GM13977 (cell line): Measurements from ENCODE around the gene TCHH.
"Not testable (repeated sequence)": the region's sequence is repeated elsewhere in the genome, so short reads cannot be mapped to it uniquely, and the experiment has no call there.

Source experiments
- DNase-seq: peaks from one replicate; pipeline ENCODE4 v3.0.0; 2012; ENCODE audit warnings: low spot score
- CTCF ChIP-seq: IDR thresholded peaks from 2 replicates; pipeline ENCODE4 v1.5.1; 2012; ENCODE audit warnings: mild to moderate bottlenecking, control low read depth; ENCODE audit not compliant: insufficient read depth; ENCODE audit errors: extremely low read depth, missing control alignments
- in situ Hi-C: fragments of 300-500 bp; cut with MboI; formaldehyde crosslinking; loops from one replicate; pipeline ENCODE4 v1.12.0; 2022; ENCODE audit warnings: low sequenced_read_pairs, low pct_unique_long_range_greater_than_20kb, mixed read lengths, inconsistent platforms; ENCODE audit not compliant: unreplicated experiment

The TCHH gene

DNA sequence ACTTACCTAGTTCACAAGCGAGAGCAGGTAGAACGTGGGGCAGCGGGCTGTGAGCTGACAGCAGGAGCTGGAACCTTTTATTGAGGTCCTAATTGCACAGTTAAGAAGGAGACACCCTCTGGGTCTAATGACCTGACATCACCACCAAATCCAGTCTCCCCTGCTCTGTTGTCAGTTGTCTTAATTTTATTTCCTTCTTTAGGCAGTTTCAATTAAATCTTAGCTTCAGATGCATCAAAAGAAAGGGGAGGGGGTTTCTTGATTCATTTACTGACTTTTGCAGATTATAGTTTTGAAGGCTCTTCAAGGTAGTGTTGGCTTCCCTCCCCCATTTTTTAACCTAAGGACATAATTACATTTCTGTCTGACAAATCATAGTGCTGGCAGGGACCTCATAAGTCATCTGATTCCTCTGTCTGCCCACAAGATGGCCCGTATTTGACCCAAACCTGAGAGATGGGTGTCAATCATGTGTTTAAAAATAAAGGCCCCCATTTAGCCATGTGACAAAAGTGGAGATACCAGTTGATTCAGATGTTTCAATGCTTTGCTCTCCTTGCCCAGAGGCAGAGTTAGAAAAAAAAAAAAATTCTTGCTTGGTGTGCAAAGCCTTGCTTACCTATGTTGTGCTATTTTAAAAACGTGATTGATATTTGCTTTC is 26.1 kb downstream of the TCHH start, which contains the start of gene TCHHL1:
Gene TCHHL1 (minus strand): TSS at position 51 of the 661 bp plus-strand sequence. CDS start 921 bp downstream, outside the sequence.
- TF ChIP-seq CTCF, result no peak
- no peak for DNase-seq
- in situ Hi-C loops, result no loop called here

DNA sequence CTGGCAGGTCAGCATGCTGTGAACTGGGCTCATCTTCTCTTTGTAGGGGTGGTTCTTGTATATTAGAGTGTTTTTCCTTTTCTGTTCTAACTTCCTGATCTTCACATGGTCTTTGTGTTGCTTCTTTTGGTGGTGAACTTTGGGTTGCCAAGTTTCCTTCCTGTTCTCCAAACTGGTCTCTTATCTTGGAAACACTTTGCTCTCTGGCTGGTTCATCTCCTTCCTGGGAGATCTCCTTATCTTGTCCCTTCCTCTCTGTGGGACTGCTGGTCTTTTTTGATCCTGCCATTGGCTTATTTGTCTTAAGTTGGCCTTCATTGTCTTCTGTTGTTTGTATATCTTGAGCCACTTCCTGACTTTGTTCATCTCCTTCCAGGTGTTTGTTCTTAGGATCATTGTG is 28.5 kb downstream of the TCHH start:
- TF ChIP-seq CTCF, result no peak
- in situ Hi-C loops, result no loop called here
- no peak for DNase-seq

DNA sequence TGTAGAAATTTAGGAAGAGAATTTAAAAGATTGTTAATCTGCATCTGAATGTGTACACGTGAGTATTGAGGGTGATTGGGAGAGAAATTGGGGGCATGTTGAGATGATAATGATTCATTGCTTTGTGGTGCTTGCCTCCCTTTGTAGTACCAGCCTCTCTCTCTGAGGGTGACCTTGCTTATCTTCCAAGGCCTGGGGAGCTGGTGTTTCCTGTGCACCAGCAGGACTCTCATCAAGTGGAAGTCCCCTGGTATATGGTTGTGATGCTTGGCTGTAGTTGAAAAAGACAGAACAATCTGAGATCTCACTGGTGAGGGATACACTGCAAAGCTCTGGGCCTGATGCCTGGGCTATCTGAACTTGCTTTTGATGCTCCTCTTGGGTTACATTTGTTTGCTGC is 30.4 kb downstream of the TCHH start:
- in situ Hi-C loops, result no loop called here

DNA sequence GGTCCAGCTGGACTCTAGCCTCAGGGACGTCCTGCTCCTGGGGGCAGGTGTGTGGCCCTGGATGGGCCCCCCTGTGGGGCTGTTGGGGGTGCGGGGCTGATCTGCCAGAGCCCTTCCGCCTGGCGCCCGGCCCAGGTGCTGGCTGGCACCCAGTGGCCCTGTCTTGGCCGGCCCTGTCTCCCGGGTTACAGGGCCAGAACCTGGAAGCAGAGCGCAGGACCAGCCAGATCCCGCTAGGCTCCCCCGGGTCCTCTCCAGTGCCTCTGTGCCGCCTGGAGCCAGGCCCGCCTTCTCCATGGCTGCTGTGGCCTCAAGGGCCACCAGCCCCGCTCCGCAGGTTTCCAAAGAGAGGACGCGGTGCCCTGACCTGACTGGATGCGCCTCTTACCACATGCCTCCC is 34.2 kb downstream of the TCHH start:
- DNase-seq, in situ Hi-C loops: not testable (repeated sequence)

More for the DNA sequence above, 30.4 kb downstream of the TCHH start:
- no peak for DNase-seq
- no peak for TF ChIP-seq CTCF

GRCh38 chr1:152080494-152080893 is 34.8 kb downstream of the TCHH start:
- in situ Hi-C loops, result not testable (repeated sequence)

GRCh38 chr1:152078831-152079441 is 36.3 kb downstream of the TCHH start:
- TF ChIP-seq CTCF, result no peak
- in situ Hi-C loops, result no loop called here

More at GRCh38 chr1:152080494-152080893, 34.8 kb downstream of the TCHH start:
- not testable (repeated sequence) for DNase-seq

DNA sequence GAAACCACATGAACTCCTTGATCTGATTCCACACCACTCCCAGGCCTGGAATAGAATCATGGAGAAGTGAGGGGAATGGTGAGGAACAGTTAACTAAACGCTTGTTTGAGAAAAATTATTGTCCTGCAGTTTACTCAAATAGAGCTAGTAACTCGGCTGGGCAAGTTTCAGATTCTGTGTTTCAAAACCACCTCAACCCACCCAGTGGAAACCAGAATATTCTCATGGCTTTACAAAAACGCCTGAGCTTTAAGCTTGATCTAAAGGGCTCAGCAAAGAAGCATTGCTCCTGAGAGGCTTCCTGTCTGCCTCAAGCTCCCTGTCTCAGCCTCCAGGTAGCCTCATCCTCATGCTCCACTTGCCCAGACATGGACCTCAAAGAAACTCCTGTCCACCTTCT is 42.9 kb downstream of the TCHH start:
- DNase-seq, result no peak
- TF ChIP-seq CTCF, result no peak
- in situ Hi-C loops, result loop anchor here (25.0 kb wide), 1 partner anchor 390 kb away; no protein-coding TSS in a partner anchor

More at GRCh38 chr1:152078831-152079441, 36.3 kb downstream of the TCHH start:
- DNase-seq, result no peak
